Keratinocyte (primary cell): Measurements from ENCODE around the gene SLC6A5. TPM values are rescaled to one million over a fixed set of nuclear protein-coding genes. Genes with fewer than 3 reads are reported as not detected.

Experiments used
- DNase-seq: peaks from one replicate; pipeline ENCODE4 v3.0.0-alpha.2; 2011; ENCODE audit warnings: low read depth, missing footprints, low spot score
- FAIRE-seq: peaks from 2 replicates; lab custom pipeline; 2011; peaks lifted over from hg19 to GRCh38; lab: Jason Lieb, UNC
- H2AFZ ChIP-seq: 2 replicates; pipeline ENCODE4 v1.6.0; 2012; ENCODE audit warnings: low read length, control low read depth, inconsistent platforms; ENCODE audit not compliant: control insufficient read depth
- H3K27ac ChIP-seq: 2 replicates; pipeline ENCODE4 v1.5.1; 2011; ENCODE audit warnings: low read length; ENCODE audit not compliant: control insufficient read depth, insufficient read depth
- H3K27me3 ChIP-seq: 3 replicates; pipeline ENCODE4 v1.6.0; 2011; ENCODE audit warnings: low read length; ENCODE audit not compliant: control insufficient read depth, insufficient read depth; ENCODE audit errors: extremely low read depth
- H3K36me3 ChIP-seq, 2 experiments: 2 replicates in 1 of 2; 3 replicates in 1 of 2; pipeline ENCODE4 v1.5.1; 2011; ENCODE audit warnings: low read length in 2 of 2, mild to moderate bottlenecking in 1 of 2; ENCODE audit not compliant: control insufficient read depth in 2 of 2, insufficient read depth in 2 of 2; ENCODE audit errors: extremely low read depth in 1 of 2
- H3K4me1 ChIP-seq: 3 replicates; pipeline ENCODE4 v1.5.1; 2011; ENCODE audit warnings: low read length; ENCODE audit not compliant: control insufficient read depth, insufficient read depth; ENCODE audit errors: extremely low read depth
- H3K4me2 ChIP-seq: 3 replicates; pipeline ENCODE4 v1.6.0; 2011; ENCODE audit warnings: low read depth, low read length; ENCODE audit not compliant: control insufficient read depth, insufficient read depth; ENCODE audit errors: extremely low read depth
- H3K4me3 ChIP-seq, 3 experiments: fragments of 200-600 bp in 1 of 3; sonication (generic) in 1 of 3; 2 replicates in 2 of 3; 3 replicates in 1 of 3; pipeline ENCODE4 v1.5.1; 2011 to 2016; ENCODE audit warnings: low read length in 3 of 3, mild to moderate bottlenecking in 3 of 3, control low read depth in 2 of 3, inconsistent platforms in 1 of 3, low read depth in 1 of 3, mixed read lengths in 1 of 3, mixed run types in 1 of 3, moderate library complexity in 1 of 3; ENCODE audit not compliant: control insufficient read depth in 2 of 3, insufficient read depth in 2 of 3; ENCODE audit errors: extremely low read depth in 1 of 3
- H3K79me2 ChIP-seq: 2 replicates; pipeline ENCODE4 v1.6.0; 2012; ENCODE audit warnings: low read length; ENCODE audit not compliant: control insufficient read depth, insufficient read depth
- H3K9ac ChIP-seq: 3 replicates; pipeline ENCODE4 v1.6.0; 2011; ENCODE audit warnings: low read length; ENCODE audit not compliant: control insufficient read depth, insufficient read depth; ENCODE audit errors: extremely low read depth
- H3K9me1 ChIP-seq: 3 replicates; pipeline ENCODE4 v1.6.0; 2011; ENCODE audit warnings: low read length; ENCODE audit not compliant: control insufficient read depth, insufficient read depth; ENCODE audit errors: extremely low read depth
- H3K9me3 ChIP-seq: 2 replicates; pipeline ENCODE4 v1.5.1; 2012; ENCODE audit warnings: low read depth, low read length; ENCODE audit not compliant: control insufficient read depth
- H4K20me1 ChIP-seq: 3 replicates; pipeline ENCODE4 v1.6.0; 2011; ENCODE audit warnings: low read length; ENCODE audit not compliant: control insufficient read depth, insufficient read depth; ENCODE audit errors: extremely low read depth
- CTCF ChIP-seq, 3 experiments: IDR thresholded peaks in 1 of 3; conservative IDR thresholded peaks in 1 of 3; optimal IDR thresholded peaks in 1 of 3; 2 replicates in 2 of 3; 3 replicates in 1 of 3; pipeline versions ENCODE3 to v1.5.1; 2011; ENCODE audit warnings: low read length in 3 of 3, mild to moderate bottlenecking in 3 of 3, moderate library complexity in 2 of 3, control low read depth in 1 of 3, inconsistent platforms in 1 of 3; ENCODE audit not compliant: insufficient read depth in 2 of 3; ENCODE audit errors: extremely low read depth in 1 of 3
- EZH2 ChIP-seq: IDR thresholded peaks from one replicate; pipeline ENCODE4 v1.6.1; 2012; ENCODE audit warnings: inconsistent platforms, mild to moderate bottlenecking, low read length, moderate library complexity
- dilution Hi-C: fragments of 300-500 bp; cut with MboI; formaldehyde crosslinking; loops from one replicate; pipeline ENCODE4 v1.7.0; 2020; ENCODE audit warnings: low sequenced_read_pairs; ENCODE audit not compliant: extremely low pct_ligation_motif_present
- polyA plus RNA-seq, 5 experiments: library from polyadenylated mRNA; depleted of rRNA in 3 of 5; stranded (reverse) in 3 of 5; stranded (forward) in 1 of 5; unstranded in 1 of 5; fragments of >200 nt; gene quantifications; 1 replicate in 1 of 5; 2 replicates in 3 of 5; 3 replicates in 1 of 5; pipeline versions ENCODE4 v1.2.1 to v1.2.3, GENCODE V29; 2011 to 2012; ENCODE audit warnings: missing spikeins in 2 of 5, low read depth in 1 of 5, low replicate concordance in 1 of 5

SLC6A5 gene
- polyA plus RNA-seq, 1 donor (not counting 4 experiments of a cell fraction or from before 2014, with no cell fraction given) = not detected

- peaks cover 99% of the 10 kb centered on the region for H3K27me3 ChIP-seq
- dilution Hi-C loops = loop anchor here (25.0 kb wide), 1 partner anchor 88 kb away; no protein-coding TSS in a partner anchor
- peaks cover 5% of the 10 kb centered on the region for H3K4me1 ChIP-seq
- FAIRE-seq = no peak
- no peak overlapping the region for H3K4me2 ChIP-seq
- no peaks in the 10 kb centered on the region for H4K20me1 ChIP-seq
- no peaks in the 10 kb centered on the region for H3K36me3 ChIP-seq
- DNase-seq = no peak
- H2AFZ ChIP-seq = no peak overlapping the region
- no peak for TF ChIP-seq CTCF (optimal IDR thresholded peaks at IDR 0.05 in 1 of 3, IDR thresholded peaks at IDR 0.05 in 1 of 3, conservative IDR thresholded peaks at IDR 0.05 in 1 of 3; ENCODE audit: extremely low read depth in 1 of 3, insufficient read depth in 2 of 3, low read length in 3 of 3)
- no peak for TF ChIP-seq EZH2
- no peak overlapping the region for H3K27ac ChIP-seq
- no peak overlapping the region for H3K4me3 ChIP-seq
- no peak overlapping the region for H3K9ac ChIP-seq
- H3K9me1 ChIP-seq = no peaks in the 10 kb centered on the region
- H3K79me2 ChIP-seq = no peaks in the 10 kb centered on the region
- H3K9me3 ChIP-seq = no peaks in the 10 kb centered on the region
These were observed 1.1 kb downstream of the SLC6A5 start for GRCh38 chr11:20600551-20600950.

- no peak for DNase-seq
- Histone ChIP-seq H3K4me3 (no peak overlapping the region), H3K4me1 (peaks cover 5% of the 10 kb centered on the region), H3K79me2 (no peaks in the 10 kb centered on the region), H3K9me3 (no peaks in the 10 kb centered on the region), H3K27ac (no peak overlapping the region), H4K20me1 (no peaks in the 10 kb centered on the region), H3K4me2 (no peak overlapping the region), H3K9me1 (no peaks in the 10 kb centered on the region), H3K27me3 (peaks cover 99% of the 10 kb centered on the region), H2AFZ (no peak overlapping the region), H3K9ac (no peak overlapping the region), H3K36me3 (no peaks in the 10 kb centered on the region)
- no peak for TF ChIP-seq CTCF (optimal IDR thresholded peaks at IDR 0.05 in 1 of 3, IDR thresholded peaks at IDR 0.05 in 1 of 3, conservative IDR thresholded peaks at IDR 0.05 in 1 of 3; ENCODE audit: extremely low read depth in 1 of 3, insufficient read depth in 2 of 3, low read length in 3 of 3)
- TF ChIP-seq EZH2 = peak; percentile 90
- dilution Hi-C loops = loop anchor here (25.0 kb wide), 1 partner anchor 89 kb away; no protein-coding TSS in a partner anchor
- no peak for FAIRE-seq
These were observed 2.0 kb downstream of the SLC6A5 start for GRCh38 chr11:20601221-20601914.
